ENCODE results near the gene RDH11.

GRCh38 chr14:67722293-67722692 is 26.7 kb upstream of the RDH11 start:
- TF ChIP-seq CTCF (IDR thresholded peaks at IDR 0.05; ENCODE audit: extremely low read depth in 1 of 2, insufficient read depth in 1 of 2, low read depth in 1 of 2, low read length in 2 of 2) (no peak), POLR2A (IDR thresholded peaks at IDR 0.05; ENCODE audit: low read depth, low read length) (no peak), EZH2 (IDR thresholded peaks at IDR 0.05; ENCODE audit: borderline replicate concordance, low read depth, low read length, severe bottlenecking) (no peak), MYC (IDR thresholded peaks at IDR 0.05; ENCODE audit: low read depth, low read length) (no peak), JUN (IDR thresholded peaks at IDR 0.05; ENCODE audit: borderline replicate concordance, insufficient read depth, insufficient read length, low read depth) (no peak), POLR2AphosphoS5 (IDR thresholded peaks at IDR 0.05; ENCODE audit: insufficient read depth, low read depth, low read length) (no peak)

Measured in endothelial cell of umbilical vein (primary cell).